Tibial nerve (tissue), 3 donors: ENCODE results near the gene APLP2.

ENCODE experiments used
- EP300 ChIP-seq, 2 donors: sonication (generic); formaldehyde crosslinking; IDR thresholded peaks; one replicate each; pipeline ENCODE4 v1.6.1; 2017; ENCODE audit warnings: antibody characterized with exemption in 2 of 2, mild to moderate bottlenecking in 1 of 2
- POLR2A ChIP-seq, 2 donors: fragments of 450-650 bp; IDR thresholded peaks; one replicate each; pipeline ENCODE4 v1.6.1; 2017; ENCODE audit warnings: antibody characterized with exemption in 2 of 2, mild to moderate bottlenecking in 2 of 2, moderate library complexity in 2 of 2

- TF ChIP-seq EP300 (IDR thresholded peaks at IDR 0.05): no peak
- no peak for TF ChIP-seq POLR2A (IDR thresholded peaks at IDR 0.05)
These were observed 62.5 kb downstream of the APLP2 start for GRCh38 chr11:130131961-130132850.
